GM21717 (cell line): ENCODE data around the gene TMEM143.
A peak's percentile ranks its signal among the peaks of the same experiment; 100 is the strongest.
"Not testable (repeated sequence)": the region's sequence is repeated elsewhere in the genome, so short reads cannot be mapped to it uniquely, and the experiment has no call there.

ENCODE experiments used
- ATAC-seq: cut with Tn5 transposase; IDR thresholded peaks from one replicate; pipeline ENCODE4 v1.9.1; 2021; ENCODE audit warnings: mild to moderate bottlenecking, moderate library complexity; ENCODE audit not compliant: unreplicated experiment

Gene TMEM143

DNA sequence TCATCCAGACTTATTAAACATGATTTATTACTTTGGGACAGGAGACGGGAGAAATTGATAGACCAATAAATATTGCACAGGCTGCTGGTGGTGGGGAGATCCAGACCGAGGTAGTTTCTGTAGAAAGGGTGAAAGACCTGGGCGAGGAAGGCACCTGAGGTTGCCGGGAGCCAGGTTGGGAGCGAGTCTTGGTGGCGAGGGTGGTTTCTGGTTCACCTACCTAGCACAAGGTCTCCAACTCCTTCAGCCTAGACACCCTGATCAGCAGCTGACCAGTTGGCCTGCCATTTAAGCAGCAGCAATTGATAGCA, 31.4 kb downstream of the TMEM143 start:
- ATAC-seq: no peak

DNA sequence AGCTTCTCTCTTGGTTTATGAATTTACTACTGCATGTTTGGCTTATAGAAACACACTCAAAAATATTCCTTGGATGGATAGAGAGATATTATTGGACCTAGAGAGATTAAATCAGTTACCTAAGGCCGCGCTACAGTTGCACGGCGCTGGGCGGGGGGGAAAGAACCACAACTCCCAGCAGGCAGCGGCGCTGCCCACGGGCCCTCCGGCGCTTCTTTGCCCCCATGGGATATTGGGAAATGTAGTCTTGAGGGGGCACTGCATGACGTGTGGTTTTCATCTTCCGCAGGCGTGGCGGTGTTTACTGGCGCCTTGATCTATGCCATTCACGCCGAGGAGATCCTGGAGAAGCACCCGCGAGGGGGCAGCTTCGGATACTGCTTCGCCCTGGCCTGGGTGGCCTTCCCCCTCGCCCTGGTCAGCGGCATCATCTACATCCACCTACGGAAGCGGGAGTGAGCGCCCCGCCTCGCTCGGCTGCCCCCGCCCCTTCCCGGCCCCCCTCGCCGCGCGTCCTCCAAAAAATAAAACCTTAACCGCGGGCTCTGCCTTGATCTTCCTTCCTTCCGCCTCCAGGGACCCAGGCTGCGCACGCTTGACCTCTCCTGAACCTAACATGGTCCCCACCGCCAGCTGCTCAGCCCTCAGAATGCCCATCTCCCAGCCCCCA, 33.6 kb downstream of the TMEM143 start:
- ATAC-seq: peak; percentile 28

GRCh38 chr19:48329167-48329891, 34.4 kb downstream of the TMEM143 start:
- ATAC-seq: no peak

DNA sequence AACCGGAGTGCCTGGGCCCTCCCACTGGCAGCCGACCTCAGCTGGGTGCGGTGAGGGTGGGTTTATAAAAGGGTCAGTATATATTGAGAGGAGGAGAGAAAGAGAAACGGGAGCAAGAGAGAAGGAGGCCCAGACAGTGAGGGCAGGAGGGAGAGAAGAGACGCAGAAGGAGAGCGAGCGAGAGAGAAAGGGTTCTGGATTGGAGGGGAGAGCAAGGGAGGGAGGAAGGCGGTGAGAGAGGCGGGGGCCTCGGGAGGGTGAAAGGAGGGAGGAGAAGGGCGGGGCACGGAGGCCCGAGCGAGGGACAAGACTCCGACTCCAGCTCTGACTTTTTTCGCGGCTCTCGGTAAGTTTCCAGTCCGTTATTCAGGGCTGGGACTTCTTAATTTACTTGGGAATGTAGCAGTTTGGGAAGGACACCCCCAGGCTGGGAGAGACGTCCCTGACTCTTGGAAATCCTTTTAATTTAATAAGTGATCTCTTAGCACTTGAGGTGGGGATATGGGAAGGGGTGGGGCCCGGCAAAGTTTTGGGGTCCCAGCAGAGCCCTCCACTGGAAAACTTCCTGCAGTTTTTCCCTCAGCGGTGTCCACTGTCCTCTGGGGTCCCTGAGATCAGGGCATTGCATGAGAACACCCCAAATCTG, 38.4 kb downstream of the TMEM143 start, which contains the start of gene EMP3:
Gene EMP3 (plus strand): TSS at position 288 of the 646 bp plus-strand sequence. CDS start 1,293 bp downstream, outside the sequence.
- ATAC-seq: no peak

GRCh38 chr19:48321622-48322591, 41.8 kb downstream of the TMEM143 start:
- peak; percentile 51 for ATAC-seq

DNA sequence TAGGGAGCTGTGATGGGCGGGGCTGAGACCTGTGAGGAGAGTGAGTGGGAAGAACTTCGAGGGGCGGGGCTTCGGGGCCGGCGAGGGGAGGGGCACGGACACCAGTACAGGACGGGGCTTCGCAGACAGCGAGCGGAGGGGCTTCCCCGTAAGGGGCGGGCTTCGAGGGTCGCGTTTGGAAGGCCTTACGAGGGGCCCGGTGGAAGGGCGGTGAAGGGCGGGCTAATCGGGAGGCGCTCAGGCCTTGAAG, 42.4 kb downstream of the TMEM143 start:
- peak; percentile 35 for ATAC-seq

GRCh38 chr19:48319647-48320541, 43.8 kb downstream of the TMEM143 start:
- no peak for ATAC-seq

GRCh38 chr19:48318286-48318987, 45.3 kb downstream of the TMEM143 start:
- no peak for ATAC-seq

DNA sequence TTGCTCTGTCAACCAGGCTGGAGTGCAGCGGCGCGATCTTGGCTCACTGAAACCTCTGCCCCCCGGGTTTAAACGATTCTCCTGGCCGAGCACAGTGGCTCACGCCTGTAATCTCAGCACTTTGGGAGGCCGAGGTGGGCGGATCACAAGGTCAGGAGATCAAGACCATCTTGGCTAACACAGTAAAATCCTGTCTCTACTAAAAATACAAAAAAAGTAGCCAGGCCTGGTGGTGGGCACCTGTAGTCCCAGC, 46.1 kb downstream of the TMEM143 start:
- not testable (repeated sequence) for ATAC-seq

DNA sequence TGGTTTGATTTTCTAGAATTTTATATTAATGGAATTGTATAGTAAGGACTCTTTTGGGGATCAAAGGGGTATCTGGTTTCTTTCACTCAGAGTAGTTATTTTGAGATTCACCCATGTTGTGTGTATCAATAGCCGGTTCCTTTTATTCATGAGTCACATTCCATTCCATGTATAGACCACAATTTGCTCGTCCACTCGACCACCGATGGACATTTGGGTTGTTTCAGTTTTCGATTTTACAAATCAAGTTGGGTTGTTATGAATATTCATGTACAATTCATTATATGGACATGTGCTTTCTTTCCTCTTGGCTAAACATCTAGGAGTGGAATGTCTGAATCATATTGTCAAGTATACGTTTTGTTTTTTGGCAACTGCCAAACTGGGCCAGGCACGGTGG, 48.0 kb downstream of the TMEM143 start:
- no peak for ATAC-seq

DNA sequence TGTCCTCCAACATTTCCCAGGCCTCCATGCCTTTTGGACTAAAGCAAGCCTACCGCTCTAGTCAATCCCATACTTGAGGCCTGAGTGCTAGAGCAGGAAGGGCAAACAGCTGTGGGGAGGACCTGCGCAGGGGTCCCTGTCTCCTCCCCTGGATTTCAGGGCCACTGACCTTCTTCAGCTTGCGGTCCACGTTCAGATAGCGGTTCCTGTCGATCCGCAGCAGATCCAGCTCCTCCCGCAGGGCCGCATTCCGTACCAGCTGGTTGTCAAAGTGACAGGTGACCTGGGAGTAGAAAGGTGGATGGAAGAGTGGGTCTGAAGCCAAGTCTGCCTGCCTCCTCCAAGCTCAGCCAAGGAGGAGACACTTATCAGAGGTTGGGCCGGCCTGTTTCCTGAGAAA, 52.4 kb downstream of the TMEM143 start:
- ATAC-seq: no peak

- no peak for ATAC-seq
Measured at GRCh38 chr19:48310227-48310626, 53.5 kb downstream of the TMEM143 start.

GRCh38 chr19:48309731-48310130, 54.0 kb downstream of the TMEM143 start:
- not testable (repeated sequence) for ATAC-seq

- ATAC-seq: no peak
Measured at GRCh38 chr19:48308631-48309586, 54.8 kb downstream of the TMEM143 start.

- no peak for ATAC-seq
Measured at GRCh38 chr19:48303866-48304265, 59.9 kb downstream of the TMEM143 start.

GRCh38 chr19:48303367-48303766, 60.4 kb downstream of the TMEM143 start:
- ATAC-seq: no peak

DNA sequence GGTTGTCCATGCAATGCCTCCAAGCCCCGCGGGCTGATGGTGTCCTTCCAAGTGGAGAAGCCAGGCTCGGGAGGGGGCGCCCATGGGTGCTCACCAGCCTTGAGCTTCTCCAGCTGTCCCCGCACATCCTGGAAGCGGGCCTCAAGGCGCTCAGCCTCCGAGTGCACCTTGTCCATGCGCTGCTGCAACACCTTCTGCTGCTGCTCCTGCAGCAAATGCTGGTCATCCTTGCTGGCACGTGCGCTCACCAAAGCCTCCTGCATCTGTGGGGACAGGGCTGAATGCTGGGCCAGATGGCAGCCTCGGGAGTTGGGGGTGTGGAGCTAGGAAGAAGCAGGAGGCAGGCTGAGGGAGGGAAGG, 61.2 kb downstream of the TMEM143 start:
- no peak for ATAC-seq

DNA sequence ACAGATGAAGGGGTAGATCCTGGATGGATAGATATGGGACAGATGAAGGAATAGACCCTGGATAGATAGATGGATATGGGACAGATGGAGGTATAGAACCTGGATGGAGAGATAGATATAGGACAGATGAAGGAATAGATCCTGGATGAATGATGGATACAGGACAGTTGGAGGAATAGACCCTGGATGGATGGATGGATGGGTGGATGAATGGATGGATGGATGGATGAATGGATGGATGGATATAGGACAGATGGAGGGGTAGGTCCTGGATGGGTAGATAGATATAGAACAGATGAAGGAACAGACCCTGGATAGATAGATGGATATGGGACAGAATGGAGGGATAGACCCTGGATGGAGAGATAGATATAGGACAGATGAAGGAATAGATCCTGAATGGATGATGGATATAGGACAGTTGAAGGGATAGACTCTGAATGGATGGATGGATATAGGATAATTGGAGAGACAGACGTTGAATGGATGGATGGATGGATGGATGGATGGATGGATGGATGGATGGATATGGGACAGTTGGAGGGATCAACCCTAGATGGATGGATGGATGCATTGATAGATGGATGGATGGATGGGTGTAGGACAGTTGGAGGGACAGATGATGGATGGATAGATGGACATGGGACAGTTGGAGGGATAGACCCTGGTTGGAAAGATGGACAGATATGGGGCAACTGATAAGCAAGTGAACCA, 61.7 kb downstream of the TMEM143 start:
- no peak for ATAC-seq
